PC-9 (cell line): ENCODE measurements around the gene TUBGCP2.

ENCODE experiments used
- EZH2 ChIP-seq: fragments of 200-600 bp; sonication (generic); IDR thresholded peaks from 2 replicates; pipeline ENCODE4 v1.8.0; 2017; ENCODE audit warnings: antibody characterized with exemption, low read depth
- TF ChIP-seq, protein P1 (sequence below): fragments of 200-600 bp; sonication (generic); conservative IDR thresholded peaks from 2 replicates; pipeline ENCODE4 v1.6.1; 2017; ENCODE audit warnings: mixed run types, antibody characterized with exemption, mild to moderate bottlenecking, moderate library complexity

- TF ChIP-seq, protein P1, sequence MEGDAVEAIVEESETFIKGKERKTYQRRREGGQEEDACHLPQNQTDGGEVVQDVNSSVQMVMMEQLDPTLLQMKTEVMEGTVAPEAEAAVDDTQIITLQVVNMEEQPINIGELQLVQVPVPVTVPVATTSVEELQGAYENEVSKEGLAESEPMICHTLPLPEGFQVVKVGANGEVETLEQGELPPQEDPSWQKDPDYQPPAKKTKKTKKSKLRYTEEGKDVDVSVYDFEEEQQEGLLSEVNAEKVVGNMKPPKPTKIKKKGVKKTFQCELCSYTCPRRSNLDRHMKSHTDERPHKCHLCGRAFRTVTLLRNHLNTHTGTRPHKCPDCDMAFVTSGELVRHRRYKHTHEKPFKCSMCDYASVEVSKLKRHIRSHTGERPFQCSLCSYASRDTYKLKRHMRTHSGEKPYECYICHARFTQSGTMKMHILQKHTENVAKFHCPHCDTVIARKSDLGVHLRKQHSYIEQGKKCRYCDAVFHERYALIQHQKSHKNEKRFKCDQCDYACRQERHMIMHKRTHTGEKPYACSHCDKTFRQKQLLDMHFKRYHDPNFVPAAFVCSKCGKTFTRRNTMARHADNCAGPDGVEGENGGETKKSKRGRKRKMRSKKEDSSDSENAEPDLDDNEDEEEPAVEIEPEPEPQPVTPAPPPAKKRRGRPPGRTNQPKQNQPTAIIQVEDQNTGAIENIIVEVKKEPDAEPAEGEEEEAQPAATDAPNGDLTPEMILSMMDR, result no peak
- TF ChIP-seq EZH2, result no peak
Measured at GRCh38 chr10:133276100-133276434, 32.6 kb downstream of the TUBGCP2 start.
